Measurements from ENCODE around the gene ZBTB48.

- TF ChIP-seq SUZ12 (IDR thresholded peaks at IDR 0.05; ENCODE audit: extremely low read depth, insufficient read depth, insufficient read length) (no peak), YY1 (IDR thresholded peaks at IDR 0.05; ENCODE audit: insufficient read depth, insufficient read length) (no peak), ZNF274 (IDR thresholded peaks at IDR 0.05; ENCODE audit: low read depth, low read length) (no peak)
Observed at GRCh38 chr1:6590046-6590445, 10.3 kb downstream of the ZBTB48 start.
